Dendritic cell treated with granulocyte-macrophage colony-stimulating factor and Interleukin-4, amounts not matched to agents 40 ng/mL and 50 ng/mL, for 4 days (primary cell): ENCODE data around the gene LYG1.
"Not testable (repeated sequence)": the region's sequence is repeated elsewhere in the genome, so short reads cannot be mapped to it uniquely, and the experiment has no call there.

Source experiments
- H3K27ac Mint-ChIP-seq: one replicate; pipeline ENCODE4 v1.8.0; 2022; ENCODE audit warnings: mild to moderate bottlenecking, mixed read lengths
- H3K27me3 Mint-ChIP-seq: one replicate; pipeline ENCODE4 v1.8.0; 2022; ENCODE audit warnings: mild to moderate bottlenecking, mixed read lengths
- H3K36me3 Mint-ChIP-seq: one replicate; pipeline ENCODE4 v1.8.0; 2022; ENCODE audit warnings: low read depth, mixed read lengths
- H3K4me1 Mint-ChIP-seq: one replicate; pipeline ENCODE4 v1.8.0; 2022; ENCODE audit warnings: low read depth, mixed read lengths
- H3K4me3 Mint-ChIP-seq: one replicate; pipeline ENCODE4 v1.8.0; 2022; ENCODE audit warnings: mild to moderate bottlenecking, moderate library complexity, mixed read lengths
- H3K9me3 Mint-ChIP-seq: one replicate; pipeline ENCODE4 v1.8.0; 2022; ENCODE audit warnings: mixed read lengths
- intact Hi-C: fragments of 100-400 bp; cut with micrococcal nuclease; formaldehyde crosslinking; loops from one replicate; pipeline ENCODE4 v1.15.0; 2022

Gene LYG1

DNA sequence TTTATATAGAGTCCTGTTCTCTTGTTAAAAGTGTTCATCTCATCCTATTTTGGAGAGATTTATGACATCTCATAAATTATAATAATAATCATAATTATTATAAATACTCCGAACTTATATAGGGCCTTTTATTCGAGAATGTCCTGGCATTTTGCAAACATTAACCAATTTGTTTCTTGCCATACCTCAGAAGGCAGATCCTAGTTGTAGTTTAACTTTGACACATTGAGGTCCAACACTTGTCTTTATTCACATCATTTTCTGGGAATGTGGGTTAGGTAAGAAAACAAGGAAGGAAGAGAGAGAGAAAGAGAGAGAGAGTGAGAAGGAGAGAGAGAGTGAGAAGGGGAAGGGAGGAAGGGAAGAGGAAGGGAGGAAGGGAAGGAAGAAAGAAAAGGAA is at the start of gene LYG1:
LYG1 (minus strand) TSS at position 101 of the 400 bp plus-strand sequence. CDS start 5,527 bp downstream, outside the sequence.
- H3K27ac Mint-ChIP-seq, H3K4me1 Mint-ChIP-seq, H3K4me3 Mint-ChIP-seq, intact Hi-C loops, H3K27me3 Mint-ChIP-seq, H3K9me3 Mint-ChIP-seq: not testable (repeated sequence)
- H3K36me3 Mint-ChIP-seq: peaks cover 32% of the 10 kb centered on the region

DNA sequence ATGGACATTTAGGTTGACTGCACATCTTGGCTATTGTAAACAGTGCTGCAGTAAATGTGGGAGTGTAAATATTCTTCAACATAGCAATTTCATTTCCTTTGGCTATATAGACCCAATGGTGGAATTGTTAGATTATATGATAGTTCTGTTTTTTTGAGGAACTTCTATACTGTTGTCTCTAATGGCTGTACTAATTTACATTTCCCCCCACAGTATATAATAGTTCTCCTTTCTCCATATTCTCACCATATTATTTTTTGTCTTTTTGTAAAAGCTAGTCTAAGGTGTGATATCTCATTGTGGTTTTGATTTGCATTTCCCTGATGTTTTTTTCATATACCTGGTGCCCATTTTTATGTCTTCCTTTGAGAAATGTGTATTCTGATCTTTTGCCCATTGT is 49.2 kb upstream of the LYG1 start:
- no peak overlapping the region for H3K4me3 Mint-ChIP-seq
- no peaks in the 10 kb centered on the region for H3K27me3 Mint-ChIP-seq
- no peaks in the 10 kb centered on the region for H3K9me3 Mint-ChIP-seq
- no peak overlapping the region for H3K27ac Mint-ChIP-seq
- intact Hi-C loops: loop anchor here (10.0 kb wide), 1 partner anchor 265 kb away; no protein-coding TSS in a partner anchor
- H3K4me1 Mint-ChIP-seq: peaks cover 26% of the 10 kb centered on the region
- H3K36me3 Mint-ChIP-seq: peaks cover 7% of the 10 kb centered on the region

DNA sequence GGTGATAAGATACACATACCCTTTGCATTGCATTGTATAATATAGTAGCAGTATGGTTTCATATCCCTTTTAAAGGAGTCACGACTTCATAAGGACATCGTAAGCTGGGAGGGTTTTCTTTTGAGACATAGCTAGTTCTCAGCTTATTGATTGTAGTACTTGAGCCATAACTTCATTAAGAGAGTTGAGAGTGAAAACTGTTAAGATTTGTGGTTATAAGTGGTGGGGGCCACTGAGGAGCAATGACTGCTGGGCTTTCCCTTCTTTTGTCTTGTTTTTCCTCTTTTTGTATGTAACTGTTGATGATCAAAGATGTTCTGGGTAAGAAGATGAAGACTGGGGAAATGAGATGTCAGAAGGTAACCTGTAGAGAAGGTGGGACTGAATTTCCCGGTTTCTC is 47.2 kb upstream of the LYG1 start:
- Mint-ChIP-seq H3K27ac (no peak overlapping the region), H3K4me1 (peaks cover 26% of the 10 kb centered on the region), H3K9me3 (no peaks in the 10 kb centered on the region), H3K4me3 (no peak overlapping the region), H3K36me3 (peaks cover 22% of the 10 kb centered on the region), H3K27me3 (no peaks in the 10 kb centered on the region)
- intact Hi-C loops: no loop called here

DNA sequence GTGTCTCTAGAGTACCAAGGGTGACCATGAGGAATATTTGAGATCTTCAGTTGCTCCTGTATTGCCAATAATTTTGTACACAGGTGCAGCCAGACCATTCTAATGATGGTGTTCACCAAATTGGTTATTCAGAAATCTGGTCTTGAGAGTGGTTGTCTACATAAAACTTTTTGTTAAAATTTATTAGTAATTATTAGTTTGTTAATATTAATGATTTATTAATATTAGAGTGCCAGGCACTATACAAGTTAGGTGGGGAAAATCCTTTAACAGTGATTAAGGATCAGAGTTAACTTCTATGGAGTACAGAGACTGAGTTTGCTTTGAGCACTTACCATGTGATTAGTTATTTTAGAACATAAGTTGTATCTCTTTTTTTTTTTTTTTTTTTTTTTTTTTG is 45.2 kb upstream of the LYG1 start:
- peaks cover 26% of the 10 kb centered on the region for H3K4me1 Mint-ChIP-seq
- H3K9me3 Mint-ChIP-seq: no peaks in the 10 kb centered on the region
- intact Hi-C loops: no loop called here

DNA sequence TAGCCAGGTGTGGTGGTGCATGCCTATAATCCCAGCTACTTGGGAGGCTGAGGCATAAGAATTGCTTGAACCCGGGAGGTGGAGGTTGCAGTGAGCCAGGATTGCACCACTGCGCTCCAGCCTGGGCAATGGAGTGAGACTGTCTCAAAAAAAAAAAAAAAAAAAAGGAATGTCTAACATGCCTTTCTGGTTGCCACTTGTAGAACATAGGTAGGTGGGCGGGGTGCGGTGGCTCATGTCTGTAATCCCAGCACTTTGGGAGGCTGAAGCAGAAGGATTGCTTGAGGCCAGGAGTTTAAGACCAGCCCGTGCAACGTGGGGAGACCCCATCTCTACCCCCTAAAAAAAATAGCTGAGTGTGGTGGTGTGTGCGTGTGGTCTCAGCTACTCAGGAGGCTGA is 44.4 kb upstream of the LYG1 start:
- H3K27ac Mint-ChIP-seq, H3K9me3 Mint-ChIP-seq, H3K4me3 Mint-ChIP-seq, H3K27me3 Mint-ChIP-seq, intact Hi-C loops: not testable (repeated sequence)
- H3K4me1 Mint-ChIP-seq: peaks cover 22% of the 10 kb centered on the region
- H3K36me3 Mint-ChIP-seq: peaks cover 25% of the 10 kb centered on the region

More for the DNA sequence above, 45.2 kb upstream of the LYG1 start:
- Mint-ChIP-seq H3K36me3 (peaks cover 25% of the 10 kb centered on the region), H3K27ac (no peak overlapping the region), H3K4me3 (no peak overlapping the region), H3K27me3 (no peaks in the 10 kb centered on the region)

DNA sequence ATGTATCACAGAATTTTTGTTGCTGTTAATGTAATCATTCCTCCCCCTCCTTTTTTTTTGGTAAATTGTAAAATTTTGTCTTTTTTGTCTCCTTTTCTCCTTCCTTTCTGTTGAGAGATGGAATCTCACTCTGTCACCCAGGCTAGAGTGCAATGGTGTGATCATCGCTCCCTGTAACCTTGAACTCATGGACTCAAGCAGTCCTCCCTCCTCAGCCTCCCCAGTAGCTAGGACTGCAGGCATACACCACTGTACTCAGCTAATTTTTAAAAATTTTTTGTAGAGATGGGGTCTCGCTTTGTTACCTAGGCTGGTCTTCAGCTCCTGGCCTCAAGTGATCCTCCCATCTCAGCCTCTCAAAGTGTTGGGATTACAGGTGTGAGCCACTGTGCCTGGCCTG is 41.5 kb upstream of the LYG1 start:
- H3K36me3 Mint-ChIP-seq: peaks cover 25% of the 10 kb centered on the region

DNA sequence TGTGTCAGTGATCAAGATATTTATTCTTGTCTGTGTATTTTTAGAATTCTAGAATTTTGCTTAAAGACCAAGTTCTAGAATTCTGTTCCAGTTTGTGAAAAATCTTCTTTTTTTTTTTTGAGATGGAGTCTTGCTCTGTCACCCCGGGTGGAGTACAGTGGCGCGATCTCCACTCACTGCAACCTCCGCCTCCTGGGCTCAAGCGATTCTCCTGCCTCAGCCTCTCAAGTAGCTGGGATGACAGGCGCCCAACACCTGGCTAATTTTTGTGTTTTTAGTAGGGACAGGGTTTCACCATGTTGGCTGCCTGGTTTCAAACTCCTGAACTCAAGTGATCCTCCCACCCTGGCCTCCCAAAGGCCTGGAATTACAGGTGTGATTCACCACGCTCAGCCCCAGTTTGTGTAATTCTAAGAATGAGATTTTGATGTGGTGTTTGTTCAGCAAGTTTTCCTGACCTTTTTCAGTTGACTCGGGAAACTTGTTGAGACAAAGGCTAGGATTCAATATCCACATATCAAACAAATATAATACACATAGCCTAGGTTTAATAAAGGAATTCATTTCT is 39.8 kb upstream of the LYG1 start:
- no peak overlapping the region for H3K4me3 Mint-ChIP-seq
- peaks cover 25% of the 10 kb centered on the region for H3K36me3 Mint-ChIP-seq
- peaks cover 6% of the 10 kb centered on the region for H3K4me1 Mint-ChIP-seq
- no peak overlapping the region for H3K27ac Mint-ChIP-seq
- no peaks in the 10 kb centered on the region for H3K27me3 Mint-ChIP-seq
- intact Hi-C loops: no loop called here
- H3K9me3 Mint-ChIP-seq: no peaks in the 10 kb centered on the region

More for the DNA sequence above, 41.5 kb upstream of the LYG1 start:
- Mint-ChIP-seq H3K27ac (no peak overlapping the region), H3K9me3 (no peaks in the 10 kb centered on the region), H3K4me1 (peaks cover 9% of the 10 kb centered on the region), H3K4me3 (no peak overlapping the region), H3K27me3 (no peaks in the 10 kb centered on the region)
- intact Hi-C loops: no loop called here

DNA sequence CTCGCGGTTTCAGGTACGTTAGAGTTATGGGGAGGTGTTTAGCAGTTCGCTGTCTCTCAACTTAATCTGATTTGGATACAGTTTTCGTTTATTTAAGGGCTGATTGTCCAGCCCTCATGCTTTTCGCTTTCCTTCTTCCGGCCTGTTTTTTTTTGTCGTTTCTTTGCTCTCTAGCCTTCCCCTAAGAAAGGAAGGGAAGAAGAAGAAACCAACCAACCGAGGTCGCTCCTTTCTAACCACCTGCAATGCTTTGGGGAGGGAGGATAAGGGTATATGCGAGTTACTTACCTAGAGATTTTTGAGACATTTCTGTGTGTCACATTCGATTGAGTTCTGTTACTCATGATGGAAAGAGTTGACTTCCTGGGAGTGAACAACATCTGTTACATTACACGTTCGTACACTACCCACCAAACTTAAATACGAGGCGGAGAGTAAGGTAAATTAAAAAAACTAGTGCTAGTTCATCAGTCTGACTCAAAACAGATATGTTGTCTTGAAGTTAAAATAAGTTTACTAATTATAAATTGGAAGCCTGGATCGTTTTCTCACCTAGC is 37.1 kb upstream of the LYG1 start:
- intact Hi-C loops: no loop called here
- H3K36me3 Mint-ChIP-seq: peaks cover 11% of the 10 kb centered on the region
- no peaks in the 10 kb centered on the region for H3K27me3 Mint-ChIP-seq
- H3K27ac Mint-ChIP-seq: no peak overlapping the region
- no peaks in the 10 kb centered on the region for H3K9me3 Mint-ChIP-seq
- H3K4me1 Mint-ChIP-seq: peaks cover 23% of the 10 kb centered on the region
- H3K4me3 Mint-ChIP-seq: no peak overlapping the region

DNA sequence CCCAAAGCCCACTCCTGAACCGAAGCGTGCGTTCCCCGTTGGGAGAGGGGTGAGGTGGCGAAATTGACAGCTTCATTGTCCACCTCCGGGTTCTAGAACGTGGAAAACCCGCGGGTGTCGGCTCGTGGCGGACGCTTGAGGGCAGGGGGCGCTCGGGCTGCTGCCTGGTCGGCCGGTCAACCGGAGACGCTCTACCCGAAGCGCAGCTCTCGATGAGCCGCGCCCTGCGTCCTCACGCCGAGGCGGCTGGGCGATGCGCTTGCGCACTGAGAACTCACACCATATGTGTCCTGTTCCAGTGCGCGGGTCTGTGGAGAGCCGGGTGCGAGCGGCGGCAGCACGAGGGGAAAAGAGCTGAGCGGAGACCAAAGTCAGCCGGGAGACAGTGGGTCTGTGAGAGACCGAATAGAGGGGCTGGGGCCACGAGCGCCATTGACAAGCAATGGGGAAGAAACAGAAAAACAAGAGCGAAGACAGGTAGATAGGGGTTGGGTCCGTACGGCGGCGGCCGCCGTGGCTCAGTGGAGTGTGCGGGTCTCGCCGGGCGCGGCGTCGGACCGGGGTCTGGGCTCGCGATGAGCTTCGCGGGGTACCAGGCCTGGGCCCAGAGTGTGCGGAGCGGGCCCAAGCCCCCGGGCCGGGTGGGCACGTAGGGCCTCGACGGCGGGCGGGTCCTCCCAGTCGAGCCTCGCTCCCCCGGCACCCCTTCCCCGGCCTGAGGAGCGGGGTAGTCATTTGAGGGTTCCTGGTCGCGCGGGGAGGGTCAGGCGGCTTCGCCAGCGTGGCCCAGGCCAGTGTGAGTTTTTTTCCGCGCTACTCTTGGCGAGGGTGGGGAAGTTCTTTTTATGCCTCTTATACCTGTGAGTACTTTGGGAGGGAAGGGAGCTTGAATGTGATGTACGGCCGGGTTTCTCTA is 36.4 kb upstream of the LYG1 start, which contains the start of gene EIF5B:
EIF5B (plus strand) TSS at position 277 of the 916 bp plus-strand sequence; CDS start at position 443, 166 bp downstream.
- peaks cover 11% of the 10 kb centered on the region for H3K36me3 Mint-ChIP-seq
- no peak within 1 kb of the TSS for H3K27ac Mint-ChIP-seq
- intact Hi-C loops: no loop called here
- H3K4me3 Mint-ChIP-seq: no peak within 1 kb of the TSS
- no peaks in the 10 kb centered on the region for H3K9me3 Mint-ChIP-seq
- no peaks in the 10 kb centered on the region for H3K27me3 Mint-ChIP-seq
- peaks cover 23% of the 10 kb centered on the region for H3K4me1 Mint-ChIP-seq

DNA sequence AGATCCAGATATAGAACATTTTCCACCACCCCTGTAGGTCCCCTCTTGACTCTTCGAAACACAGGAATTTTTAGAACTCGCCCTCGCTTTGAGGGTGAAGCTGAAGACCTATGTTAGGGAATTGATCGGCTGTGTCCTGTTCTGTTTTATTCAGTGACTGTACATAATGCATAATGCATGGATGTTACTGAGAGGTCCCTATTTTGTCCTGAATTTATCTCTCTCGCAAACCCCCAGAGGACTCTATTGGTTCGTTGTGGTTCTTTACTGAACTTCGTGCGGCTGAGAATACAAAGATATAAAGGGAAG is 35.8 kb upstream of the LYG1 start:
- no peak overlapping the region for H3K27ac Mint-ChIP-seq
- intact Hi-C loops: loop anchor here (1.0 kb wide), 1 partner anchor 154 kb away; the partner anchor contains the start of gene REV1
- no peaks in the 10 kb centered on the region for H3K9me3 Mint-ChIP-seq
- H3K36me3 Mint-ChIP-seq: peaks cover 14% of the 10 kb centered on the region
- peaks cover 23% of the 10 kb centered on the region for H3K4me1 Mint-ChIP-seq
- H3K4me3 Mint-ChIP-seq: no peak overlapping the region
- no peaks in the 10 kb centered on the region for H3K27me3 Mint-ChIP-seq

DNA sequence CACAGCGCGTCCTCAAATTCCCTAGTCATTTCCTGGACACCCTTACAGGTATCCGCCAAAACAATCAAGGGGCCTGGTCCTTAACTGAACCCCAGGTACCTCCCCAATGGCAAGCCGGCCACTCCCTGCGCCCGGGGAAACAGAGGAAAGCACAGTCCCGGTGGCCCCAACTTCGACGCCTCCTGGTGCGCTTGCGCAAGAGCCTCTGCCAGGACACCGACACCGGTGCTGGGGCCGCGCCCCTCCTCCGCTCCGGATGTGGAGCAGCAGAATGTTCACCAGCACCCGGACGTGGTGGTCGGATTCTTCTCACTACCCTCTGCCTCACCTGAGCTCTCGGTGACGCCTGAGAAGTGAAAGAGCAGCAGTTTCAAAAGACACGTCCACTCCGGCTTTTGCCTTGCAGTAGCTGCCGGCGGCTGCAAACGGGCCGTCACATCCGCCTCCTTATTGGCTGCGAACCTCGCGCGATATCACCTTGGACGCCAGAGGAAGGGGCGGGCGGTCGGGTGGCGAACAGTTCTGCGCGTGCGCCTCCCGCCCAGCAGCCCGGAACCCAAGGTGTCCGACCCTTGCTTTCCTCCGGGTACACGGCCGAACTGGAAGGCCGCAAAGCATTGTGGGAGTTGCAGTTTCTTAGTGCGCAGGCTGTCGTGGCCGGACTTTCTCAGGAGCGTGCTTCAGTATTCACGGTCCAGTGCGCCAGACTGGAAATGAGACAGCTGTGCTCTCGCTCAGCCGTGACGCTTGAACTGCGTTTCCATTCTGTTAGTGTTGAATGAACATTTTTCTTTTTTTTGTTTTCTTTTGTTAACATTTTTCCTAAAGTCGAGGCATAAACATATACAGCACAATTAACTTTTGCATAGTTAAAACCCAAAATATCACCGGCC is 35.2 kb upstream of the LYG1 start, which contains the start of gene TXNDC9:
TXNDC9 (minus strand) TSS at position 423 of the 893 bp plus-strand sequence. CDS start 3,123 bp downstream, outside the sequence.
- no peak within 1 kb of the TSS for H3K27ac Mint-ChIP-seq
- no peaks in the 10 kb centered on the region for H3K9me3 Mint-ChIP-seq
- intact Hi-C loops: loop anchor here (1.0 kb wide), 1 partner anchor 154 kb away; the partner anchor contains the start of gene REV1
- peaks cover 20% of the 10 kb centered on the region for H3K36me3 Mint-ChIP-seq
- no peaks in the 10 kb centered on the region for H3K27me3 Mint-ChIP-seq
- H3K4me3 Mint-ChIP-seq: no peak within 1 kb of the TSS
- H3K4me1 Mint-ChIP-seq: peaks cover 23% of the 10 kb centered on the region

DNA sequence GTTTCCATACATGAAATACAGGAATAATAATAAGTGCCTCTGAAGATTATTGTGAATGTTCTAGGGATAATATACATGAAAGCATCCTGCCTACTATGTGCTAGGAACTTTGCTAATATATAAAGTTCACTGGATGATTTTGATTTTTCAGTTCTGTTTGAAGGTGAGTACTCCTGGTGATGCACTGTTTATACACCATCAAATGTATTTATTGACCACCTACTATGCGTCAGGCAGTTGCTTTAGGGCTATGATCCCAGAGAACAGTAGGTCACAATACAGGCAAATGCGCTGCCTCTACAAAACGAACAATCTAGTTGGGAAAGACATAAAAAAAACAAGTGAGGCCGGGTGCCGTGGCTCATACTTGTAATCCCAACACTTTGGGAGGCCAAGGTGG is 24.4 kb upstream of the LYG1 start:
- H3K27ac Mint-ChIP-seq: no peak overlapping the region
- no peaks in the 10 kb centered on the region for H3K27me3 Mint-ChIP-seq
- H3K36me3 Mint-ChIP-seq: peaks cover 98% of the 10 kb centered on the region
- H3K4me1 Mint-ChIP-seq: no peaks in the 10 kb centered on the region
- H3K4me3 Mint-ChIP-seq: no peak overlapping the region
- intact Hi-C loops: no loop called here
- no peaks in the 10 kb centered on the region for H3K9me3 Mint-ChIP-seq

DNA sequence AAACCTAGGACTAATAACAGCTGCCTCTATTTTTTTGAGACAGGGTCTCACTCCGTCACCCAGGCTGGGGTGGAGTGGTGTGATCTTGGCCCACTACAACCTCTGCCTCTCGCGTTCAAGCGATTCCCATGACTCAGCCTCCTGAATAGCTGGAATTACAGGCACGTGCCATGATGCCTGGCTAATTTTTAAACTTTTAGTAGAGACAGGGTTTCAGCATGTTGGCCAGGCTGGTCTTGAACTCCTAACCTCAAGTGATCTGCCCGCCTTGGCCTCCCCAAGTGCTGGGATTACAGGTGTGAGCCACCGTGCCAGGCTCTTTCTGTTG is 16.8 kb upstream of the LYG1 start:
- intact Hi-C loops, H3K27me3 Mint-ChIP-seq, H3K4me1 Mint-ChIP-seq, H3K27ac Mint-ChIP-seq, H3K9me3 Mint-ChIP-seq, H3K4me3 Mint-ChIP-seq: not testable (repeated sequence)
- peaks cover 61% of the 10 kb centered on the region for H3K36me3 Mint-ChIP-seq
